ENCODE data around the gene ERCC1. TPM values are rescaled to one million over a fixed set of nuclear protein-coding genes. Genes with fewer than 3 reads are reported as not detected.

ERCC1 gene
- total and polyA plus RNA-seq, 2 of the 13 experiments (the other 11 are each of a cell fraction or from before 2014, with no cell fraction given): 40.0 to 66.4 TPM

- H3K4me2 ChIP-seq (ENCODE audit: low read depth, low read length): peak overlapping the region; percentile 99
- DNase-seq (ENCODE audit: low spot score): peak; percentile 87
- H3K4me3 ChIP-seq (replicated peaks in 1 of 3; ENCODE audit: insufficient read depth in 1 of 3, low read depth in 2 of 3, low read length in 3 of 3): peak overlapping the region; percentile 76 to 91 (median 89)
- peak; percentile 87 for FAIRE-seq
- POLR2A ChIA-PET: interaction anchor here (0.6 to 4.1 kb wide), 12 partner anchors 9 to 486 kb away, joined by 3 to 40 read pairs (median 4); partner anchors contain the start of genes BLOC1S3, ERCC1 and TRAPPC6A
- no peaks in the 10 kb centered on the region for H3K79me2 ChIP-seq (ENCODE audit: insufficient read depth, low read length)
- H2AFZ ChIP-seq (ENCODE audit: low read length): no peak overlapping the region
- peaks cover 0 to 3% of the 10 kb centered on the region in 2 experiments; a peak in 2 of 5 replicates for H3K27me3 ChIP-seq (ENCODE audit: control insufficient read depth in 1 of 2, insufficient read depth in 2 of 2, low read length in 2 of 2)
- H3K9ac ChIP-seq (ENCODE audit: insufficient read depth, low read depth, low read length): peak overlapping the region; percentile 94
- H3K27ac ChIP-seq (ENCODE audit: extremely low read length, insufficient read depth, low read length): peak overlapping the region; percentile 96
- CTCF ChIA-PET (ENCODE audit: low intra/inter-chr PET ratio, low total read pairs): no interaction called here
- ATAC-seq: peak; percentile 76
- no TSS peak for BruUV-seq (replicated peaks)
- H3K9me3 ChIP-seq (ENCODE audit: low read length): no peaks in the 10 kb centered on the region
- H3K4me1 ChIP-seq (ENCODE audit: insufficient read depth, low read length): peaks cover 28% of the 10 kb centered on the region
- no peaks in the 10 kb centered on the region for H3K36me3 ChIP-seq (replicated peaks in 1 of 2; ENCODE audit: control insufficient read depth in 1 of 2, insufficient read depth in 2 of 2, low read length in 2 of 2)
- peaks cover 5% of the 10 kb centered on the region; the same call in 1 of the 2 replicates for H4K20me1 ChIP-seq (ENCODE audit: insufficient read depth, low read length)
- intact Hi-C loops (cut with micrococcal nuclease; ENCODE audit: unreplicated experiment): no loop called here
- 1% methylated on average over 11 of the region's 66 CpGs for WGBS (ENCODE audit: low lambda C conversion rate)
- in situ Hi-C loops (cut with HindIII; ENCODE audit: extremely low pct_ligation_motif_present, low pct_unique_long_range_greater_than_20kb): no loop called here
- TF ChIP-seq ZKSCAN5 (CRISPR knock-in tag; IDR thresholded peaks at IDR 0.05) (no peak), ZNF276 (CRISPR knock-in tag; IDR thresholded peaks at IDR 0.05; ENCODE audit: low read depth) (no peak), GRHL1 (CRISPR knock-in tag; conservative IDR thresholded peaks at IDR 0.05) (no peak), TAF15 (IDR thresholded peaks at IDR 0.05; ENCODE audit: low read depth, low read length, poor library complexity, severe bottlenecking) (no peak), SP2 (CRISPR knock-in tag; IDR thresholded peaks at IDR 0.05) (peak; percentile 74), MYNN (CRISPR knock-in tag; IDR thresholded peaks at IDR 0.05; ENCODE audit: low read depth) (no peak), THAP11 (CRISPR knock-in tag; IDR thresholded peaks at IDR 0.05) (peak; percentile 91), E2F5 (CRISPR knock-in tag; conservative IDR thresholded peaks at IDR 0.05) (no peak), KAT8 (CRISPR knock-in tag; IDR thresholded peaks at IDR 0.05) (peak; percentile 79), MYC (CRISPR knock-in tag; IDR thresholded peaks at IDR 0.05; ENCODE audit: borderline replicate concordance) (peak; percentile 52; the same call in 1 of the 2 replicates), RFX5 (IDR thresholded peaks at IDR 0.05; ENCODE audit: low read depth, low read length) (peak; percentile 81), CBFB (CRISPR knock-in tag; IDR thresholded peaks at IDR 0.05) (0 out of 2 replicates have a peak, but pooled peaks have one; percentile 14)
- TF ChIP-seq, protein P1, sequence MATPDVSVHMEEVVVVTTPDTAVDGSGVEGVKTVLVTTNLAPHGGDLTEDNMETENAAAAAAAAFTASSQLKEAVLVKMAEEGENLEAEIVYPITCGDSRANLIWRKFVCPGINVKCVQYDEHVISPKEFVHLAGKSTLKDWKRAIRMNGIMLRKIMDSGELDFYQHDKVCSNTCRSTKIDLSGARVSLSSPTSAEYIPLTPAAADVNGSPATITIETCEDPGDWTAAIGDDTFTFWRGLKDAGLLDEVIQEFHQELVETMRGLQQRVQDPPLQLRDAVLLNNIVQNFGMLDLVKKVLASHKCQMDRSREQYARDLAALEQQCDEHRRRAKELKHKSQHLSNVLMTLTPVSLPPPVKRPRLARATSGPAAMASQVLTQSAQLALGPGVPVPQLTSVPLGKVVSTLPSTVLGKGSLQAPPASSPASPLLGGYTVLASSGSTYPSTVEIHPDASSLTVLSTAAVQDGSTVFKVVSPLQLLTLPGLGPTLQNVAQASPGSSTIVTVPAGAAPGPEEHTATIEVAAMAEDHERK (CRISPR knock-in tag; IDR thresholded peaks at IDR 0.05; ENCODE audit: low read depth): peak; percentile 99
- TF ChIP-seq, protein P2, sequence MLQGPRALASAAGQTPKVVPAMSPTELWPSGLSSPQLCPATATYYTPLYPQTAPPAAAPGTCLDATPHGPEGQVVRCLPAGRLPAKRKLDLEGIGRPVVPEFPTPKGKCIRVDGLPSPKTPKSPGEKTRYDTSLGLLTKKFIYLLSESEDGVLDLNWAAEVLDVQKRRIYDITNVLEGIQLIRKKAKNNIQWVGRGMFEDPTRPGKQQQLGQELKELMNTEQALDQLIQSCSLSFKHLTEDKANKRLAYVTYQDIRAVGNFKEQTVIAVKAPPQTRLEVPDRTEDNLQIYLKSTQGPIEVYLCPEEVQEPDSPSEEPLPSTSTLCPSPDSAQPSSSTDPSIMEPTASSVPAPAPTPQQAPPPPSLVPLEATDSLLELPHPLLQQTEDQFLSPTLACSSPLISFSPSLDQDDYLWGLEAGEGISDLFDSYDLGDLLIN (CRISPR knock-in tag; IDR thresholded peaks at IDR 0.05; ENCODE audit: borderline replicate concordance): 0 out of 2 replicates have a peak, but pooled peaks have one; percentile 19
Observed at GRCh38 chr19:45469132-45469944, 45.6 kb upstream of the ERCC1 start.
